Activated CD4-positive, alpha-beta T cell treated with anti-CD3 and anti-CD28 coated beads, Interleukin-10, Interleukin-2, amounts not matched to agents 100 ng/mL and 50 ng/mL, durations not matched to agents 16 hours and 8 hours (primary cell): ENCODE measurements around the gene LYPD6.
"Not testable (repeated sequence)": the region's sequence is repeated elsewhere in the genome, so short reads cannot be mapped to it uniquely, and the experiment has no call there.

Experiments
- DNase-seq: peaks from one replicate; pipeline ENCODE4 v3.0.0-alpha.2; 2020

LYPD6 gene

GRCh38 chr2:149458502-149458901, 128.1 kb downstream of the LYPD6 start:
- DNase-seq = no peak

DNA sequence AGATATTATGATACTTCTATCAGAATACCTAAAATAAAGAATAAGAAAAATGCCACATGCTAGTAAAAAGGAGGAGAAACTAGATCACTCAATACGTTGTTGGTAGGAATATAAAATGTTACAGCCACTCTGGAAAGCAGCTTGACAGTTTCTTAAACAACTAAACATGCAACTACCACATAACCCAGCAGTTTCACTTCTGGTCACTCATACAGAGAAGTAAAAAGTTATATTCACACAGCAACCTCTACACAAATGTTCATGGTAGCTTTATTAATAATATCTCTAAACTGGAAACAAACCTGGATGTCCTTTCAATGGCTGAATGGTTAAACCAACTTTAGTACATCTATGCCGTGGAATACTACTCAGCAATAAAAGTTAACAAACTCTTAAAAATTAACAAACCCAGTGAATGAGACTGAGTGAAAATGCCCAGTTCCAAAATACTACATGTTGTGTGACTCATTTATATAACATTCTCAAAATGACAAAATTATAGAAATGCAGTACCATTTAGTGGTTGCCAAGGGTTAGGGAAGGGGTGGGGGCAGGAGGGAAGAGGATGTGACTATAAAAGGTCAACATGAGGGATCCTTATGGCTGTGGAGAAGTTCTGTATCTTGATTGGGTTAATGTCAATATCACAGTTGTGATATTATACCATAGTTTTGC, 133.1 kb downstream of the LYPD6 start:
- DNase-seq = peak; percentile 71

DNA sequence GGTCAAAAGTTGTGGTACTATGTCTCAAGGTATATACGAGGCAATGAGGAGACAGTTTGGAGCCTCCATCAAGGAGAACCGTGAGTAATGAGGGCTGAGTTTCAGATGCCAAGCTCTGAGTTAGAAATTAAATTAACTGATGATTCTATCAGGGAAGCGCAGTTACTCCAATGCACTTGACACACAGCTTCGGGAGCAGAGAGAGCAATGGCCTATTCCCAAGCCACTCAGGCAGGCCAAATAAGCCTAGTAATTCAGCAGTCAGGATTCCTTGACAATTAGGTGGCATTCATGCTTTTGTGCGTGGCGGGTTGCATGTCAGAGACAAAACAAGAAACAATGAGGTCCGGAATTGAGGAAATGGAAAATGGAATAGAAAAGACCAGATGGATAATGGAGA, 134.0 kb downstream of the LYPD6 start:
- DNase-seq = no peak

- no peak for DNase-seq
Observed at GRCh38 chr2:149465873-149466272, 135.5 kb downstream of the LYPD6 start.

- DNase-seq = no peak
Observed at GRCh38 chr2:149466635-149467034, 136.2 kb downstream of the LYPD6 start.

DNA sequence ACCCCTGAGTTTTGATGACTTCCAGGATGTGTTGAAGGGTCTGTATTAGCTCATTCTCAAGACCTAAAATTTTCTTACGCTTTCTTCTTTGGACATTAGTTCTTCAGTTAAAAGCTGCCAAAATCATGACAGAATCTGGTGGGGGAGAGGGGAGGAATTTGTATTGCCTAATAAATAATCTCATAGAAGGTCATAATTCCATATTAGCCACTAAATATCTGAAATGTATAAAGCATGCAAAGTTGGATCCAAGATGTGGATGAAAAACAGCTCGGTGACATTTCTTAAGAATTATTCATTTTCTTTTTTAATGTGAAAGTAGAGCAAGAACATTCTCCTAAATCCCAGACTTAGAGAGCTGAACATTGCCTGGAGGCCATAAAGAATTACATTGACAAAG, 137.0 kb downstream of the LYPD6 start:
- no peak for DNase-seq

- DNase-seq = no peak
Observed at GRCh38 chr2:149468636-149469035, 138.2 kb downstream of the LYPD6 start.

- DNase-seq = no peak
Observed at GRCh38 chr2:149470046-149470445, 139.7 kb downstream of the LYPD6 start.

DNA sequence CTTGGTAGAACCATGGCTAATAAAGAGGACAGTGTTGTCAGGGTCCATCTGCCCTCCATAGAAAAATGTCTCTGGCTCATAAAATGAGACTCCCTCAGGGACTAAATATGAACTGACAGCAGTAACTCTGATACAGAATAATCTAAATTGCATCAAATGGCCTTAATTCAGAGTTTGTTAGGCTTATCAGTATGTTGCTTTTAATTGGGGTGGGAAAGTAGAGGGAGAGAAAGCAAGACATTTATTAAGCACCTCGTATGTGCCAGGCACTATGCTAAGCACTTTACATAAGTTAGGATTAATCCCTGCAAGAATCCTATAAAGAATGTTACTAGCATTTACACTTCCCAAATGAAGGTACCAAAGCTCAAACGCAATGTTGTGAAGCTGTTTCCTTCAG, 142.0 kb downstream of the LYPD6 start:
- DNase-seq = no peak

GRCh38 chr2:149473068-149473467, 142.7 kb downstream of the LYPD6 start:
- no peak for DNase-seq

GRCh38 chr2:149473521-149473920, 143.1 kb downstream of the LYPD6 start:
- DNase-seq = no peak

- no peak for DNase-seq
Observed at GRCh38 chr2:149483004-149483605, 152.7 kb downstream of the LYPD6 start.

DNA sequence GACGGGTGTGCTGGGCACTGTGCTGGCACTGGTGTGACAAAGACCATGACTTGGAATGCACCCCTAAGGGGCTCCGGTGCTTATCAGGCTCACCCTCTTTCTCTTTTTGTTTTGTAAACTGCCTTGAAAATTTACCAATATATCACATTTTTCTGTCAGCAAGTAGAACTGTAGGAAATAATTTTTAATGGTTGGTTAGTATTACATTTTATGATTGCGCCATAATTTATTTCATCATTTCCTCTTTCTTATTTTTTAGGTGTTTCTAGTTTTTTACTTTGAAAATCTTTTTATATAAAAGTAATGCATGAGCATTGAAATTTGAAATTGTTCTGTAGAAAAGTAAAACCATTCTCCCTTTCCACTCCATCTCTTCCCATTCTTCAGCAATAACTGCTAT, 156.3 kb downstream of the LYPD6 start:
- no peak for DNase-seq

DNA sequence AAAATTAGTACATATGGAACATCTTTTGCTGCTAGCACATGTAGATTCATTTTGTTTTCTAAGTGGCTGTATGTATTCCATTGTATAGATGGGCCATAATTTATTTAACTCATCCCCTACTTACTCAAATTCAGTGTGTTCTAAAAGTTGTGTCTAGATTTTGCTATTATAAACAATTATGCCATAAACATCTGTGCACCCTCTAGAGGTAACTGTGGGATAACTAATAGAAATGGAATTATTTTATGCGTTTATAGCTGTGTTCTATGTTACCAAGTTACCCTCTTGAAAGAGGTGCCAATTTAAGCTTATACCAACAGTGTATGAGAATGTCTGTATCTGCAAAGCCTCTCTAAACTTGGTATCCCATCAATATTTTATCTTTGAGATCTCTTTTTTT, 156.8 kb downstream of the LYPD6 start:
- DNase-seq = no peak

- no peak for DNase-seq
Observed at GRCh38 chr2:149488706-149489440, 158.5 kb downstream of the LYPD6 start.

GRCh38 chr2:149489452-149489851, 159.1 kb downstream of the LYPD6 start:
- DNase-seq = no peak

DNA sequence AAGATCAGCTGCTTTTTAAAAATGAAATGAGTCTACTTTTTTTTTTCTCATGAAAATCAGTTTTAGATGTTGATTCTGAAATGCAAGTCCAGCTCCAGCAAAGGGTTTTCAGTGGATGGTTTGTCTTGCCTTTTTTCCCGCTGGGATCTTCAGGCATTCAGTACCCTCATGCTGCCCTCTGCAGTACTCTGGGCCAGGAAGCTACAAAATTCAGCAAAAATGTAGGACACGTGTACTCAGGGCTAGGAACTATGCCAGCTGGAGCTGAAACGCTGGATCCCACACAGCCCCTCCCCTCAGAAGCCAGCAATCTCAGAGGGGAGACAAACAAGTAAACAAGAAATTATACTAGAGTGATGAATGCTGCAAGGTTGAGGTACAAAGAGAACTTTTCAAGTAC, 159.9 kb downstream of the LYPD6 start:
- no peak for DNase-seq

DNA sequence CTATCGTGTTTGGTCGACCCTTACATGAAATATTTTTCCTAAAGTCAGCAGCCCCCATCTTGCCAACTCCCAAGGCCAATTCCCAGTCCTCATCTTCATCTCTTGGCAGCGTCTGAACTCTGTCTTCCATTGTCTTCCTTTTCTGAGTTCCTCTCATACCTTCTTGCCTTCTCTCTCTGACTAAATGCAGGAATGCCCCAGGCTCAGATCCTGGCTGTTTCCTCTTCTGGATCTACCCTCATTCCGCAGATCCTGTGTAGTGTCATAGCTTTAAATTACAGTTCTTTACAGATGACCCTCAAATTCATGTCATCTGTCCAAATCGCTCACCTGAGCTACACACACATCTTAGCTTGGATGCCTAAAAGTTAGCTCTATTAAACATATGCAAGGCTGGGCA, 162.5 kb downstream of the LYPD6 start:
- DNase-seq = no peak

GRCh38 chr2:149499204-149499603, 168.8 kb downstream of the LYPD6 start:
- DNase-seq = not testable (repeated sequence)

DNA sequence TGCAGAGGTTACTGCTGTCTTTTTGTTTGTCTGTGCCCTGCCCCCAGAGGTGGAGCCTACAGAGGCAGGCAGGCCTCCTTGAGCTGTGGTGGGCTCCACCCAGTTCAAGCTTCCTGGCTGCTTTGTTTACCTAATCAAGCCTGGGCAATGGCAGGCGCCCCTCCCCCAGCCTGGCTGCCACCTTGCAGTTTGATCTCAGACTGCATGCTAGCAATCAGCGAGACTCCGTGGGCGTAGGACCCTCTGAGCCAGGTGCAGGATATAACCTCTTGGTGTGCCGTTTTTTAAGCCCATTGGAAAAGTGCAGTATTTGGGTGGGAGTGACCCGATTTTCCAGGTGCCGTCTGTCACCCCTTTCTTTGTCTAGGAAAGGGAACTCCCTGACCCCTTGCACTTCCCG, 176.4 kb downstream of the LYPD6 start:
- DNase-seq = not testable (repeated sequence)

GRCh38 chr2:149507974-149508373, 177.6 kb downstream of the LYPD6 start:
- DNase-seq = no peak

- DNase-seq = no peak
Observed at GRCh38 chr2:149513461-149513860, 183.1 kb downstream of the LYPD6 start.
